K562 (cell line): ENCODE results near the gene IQCE.
"Not testable (repeated sequence)": the region's sequence is repeated elsewhere in the genome, so short reads cannot be mapped to it uniquely, and the experiment has no call there.

Source experiments
- CTCF ChIP-seq, 3 experiments: IDR thresholded peaks in 2 of 3; conservative IDR thresholded peaks in 1 of 3; 2 replicates each; pipeline ENCODE4 v1.5.1; 2011 to 2012; ENCODE audit warnings: low read length in 3 of 3, mild to moderate bottlenecking in 3 of 3, control low read depth in 2 of 3, improper control_type of control experiment in 1 of 3, inconsistent platforms in 1 of 3, low read depth in 1 of 3, mixed read lengths in 1 of 3, moderate library complexity in 1 of 3; ENCODE audit not compliant: insufficient read depth in 2 of 3
- ERF ChIP-seq: fragments of 450-650 bp; formaldehyde crosslinking; IDR thresholded peaks from 2 replicates; pipeline ENCODE4 v1.4.0; 2020; ENCODE audit warnings: mild to moderate bottlenecking, mixed read lengths
- NCOR1 ChIP-seq: fragments of 450-650 bp; IDR thresholded peaks from 2 replicates; pipeline ENCODE4 v1.6.1; 2016; ENCODE audit warnings: mild to moderate bottlenecking, moderate library complexity

GRCh38 chr7:2589941-2590340 lies 31.2 kb downstream of the IQCE start:
- TF ChIP-seq ERF (CRISPR knock-in tag); NCOR1; CTCF (IDR thresholded peaks at IDR 0.05 in 2 of 3, conservative IDR thresholded peaks at IDR 0.05 in 1 of 3; ENCODE audit: insufficient read depth in 2 of 3, low read depth in 1 of 3, low read length in 3 of 3): not testable (repeated sequence)
